ENCODE data around the gene TLE2.

DNA sequence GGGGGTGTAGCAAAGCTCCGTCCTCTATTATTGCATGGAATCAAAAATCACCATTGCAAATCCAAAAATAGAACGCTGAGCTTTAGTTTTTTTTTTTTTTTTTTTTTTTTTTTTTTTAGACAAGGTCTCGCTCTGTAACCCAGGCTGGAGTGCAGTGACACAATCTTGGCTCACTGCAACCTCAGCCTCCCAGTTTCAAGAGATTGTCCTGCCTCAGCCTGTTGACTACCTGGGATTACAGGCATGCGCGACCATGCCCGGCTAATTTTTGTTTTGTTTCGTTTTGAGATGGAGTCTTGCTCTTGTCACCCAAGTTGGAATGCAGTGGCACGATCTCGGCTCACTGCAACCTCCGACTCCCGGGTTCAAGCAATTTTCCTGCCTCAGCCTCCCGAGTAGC is 69.0 kb downstream of the TLE2 start:
- TF ChIP-seq, protein P1, sequence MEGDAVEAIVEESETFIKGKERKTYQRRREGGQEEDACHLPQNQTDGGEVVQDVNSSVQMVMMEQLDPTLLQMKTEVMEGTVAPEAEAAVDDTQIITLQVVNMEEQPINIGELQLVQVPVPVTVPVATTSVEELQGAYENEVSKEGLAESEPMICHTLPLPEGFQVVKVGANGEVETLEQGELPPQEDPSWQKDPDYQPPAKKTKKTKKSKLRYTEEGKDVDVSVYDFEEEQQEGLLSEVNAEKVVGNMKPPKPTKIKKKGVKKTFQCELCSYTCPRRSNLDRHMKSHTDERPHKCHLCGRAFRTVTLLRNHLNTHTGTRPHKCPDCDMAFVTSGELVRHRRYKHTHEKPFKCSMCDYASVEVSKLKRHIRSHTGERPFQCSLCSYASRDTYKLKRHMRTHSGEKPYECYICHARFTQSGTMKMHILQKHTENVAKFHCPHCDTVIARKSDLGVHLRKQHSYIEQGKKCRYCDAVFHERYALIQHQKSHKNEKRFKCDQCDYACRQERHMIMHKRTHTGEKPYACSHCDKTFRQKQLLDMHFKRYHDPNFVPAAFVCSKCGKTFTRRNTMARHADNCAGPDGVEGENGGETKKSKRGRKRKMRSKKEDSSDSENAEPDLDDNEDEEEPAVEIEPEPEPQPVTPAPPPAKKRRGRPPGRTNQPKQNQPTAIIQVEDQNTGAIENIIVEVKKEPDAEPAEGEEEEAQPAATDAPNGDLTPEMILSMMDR (IDR thresholded peaks at IDR 0.05): no peak
- TF ChIP-seq POLR2A (IDR thresholded peaks at IDR 0.05) (no peak), POLR2AphosphoS5 (IDR thresholded peaks at IDR 0.05) (no peak), EP300 (IDR thresholded peaks at IDR 0.05) (no peak)

All from suprapubic skin (tissue), 4 donors.